ENCODE data around the gene PIK3R6. TPM values are rescaled to one million over a fixed set of nuclear protein-coding genes. Genes with fewer than 3 reads are reported as not detected.
A peak's percentile ranks its signal among the peaks of the same experiment; 100 is the strongest.

Gene PIK3R6
- total and polyA plus RNA-seq, 12 donors = 0.17 to 1.7 (median 0.83) TPM

GRCh38 chr17:8913879-8914278, 46.4 kb upstream of the PIK3R6 start:
- Histone ChIP-seq H3K27me3 (no peaks in the 10 kb centered on the region), H3K36me3 (replicated peaks in 1 of 2) (no peaks in the 10 kb centered on the region), H3K4me1 (replicated peaks in 1 of 2) (no peaks in the 10 kb centered on the region), H3K27ac (no peak overlapping the region), H3K4me3 (no peak overlapping the region), H3K9me3 (replicated peaks in 1 of 3) (no peaks in the 10 kb centered on the region)
- DNase-seq = peak in 1 of 7 donors; percentile 37
- intact Hi-C loops (cut with DNase I) = no loop called here
- no peak for TF ChIP-seq CTCF (IDR thresholded peaks at IDR 0.05)
- no peak for TF ChIP-seq POLR2A (IDR thresholded peaks at IDR 0.05)
- 60 to 79% (median 74%) methylated on average over 1 to 4 of the region's 4 CpGs for WGBS, 4 donors

GRCh38 chr17:8913091-8913490, 45.6 kb upstream of the PIK3R6 start:
- TF ChIP-seq POLR2A (IDR thresholded peaks at IDR 0.05) (no peak), CTCF (IDR thresholded peaks at IDR 0.05) (no peak)
- intact Hi-C loops (cut with DNase I) = no loop called here
- whole genome bisulfite sequencing, 4 donors = 79 to 96% (median 90%) methylated on average over 6 of the region's 6 CpGs
- Histone ChIP-seq H3K27ac (no peak overlapping the region), H3K27me3 (no peaks in the 10 kb centered on the region), H3K4me3 (no peak overlapping the region), H3K36me3 (replicated peaks in 1 of 2) (no peaks in the 10 kb centered on the region), H3K4me1 (replicated peaks in 1 of 2) (no peaks in the 10 kb centered on the region), H3K9me3 (replicated peaks in 1 of 3) (no peaks in the 10 kb centered on the region)
- peak in 1 of 7 donors; percentile 38 for DNase-seq

GRCh38 chr17:8912084-8912981, 44.9 kb upstream of the PIK3R6 start:
- Histone ChIP-seq H3K4me3 (no peak overlapping the region), H3K36me3 (replicated peaks in 1 of 2) (no peaks in the 10 kb centered on the region), H3K4me1 (replicated peaks in 1 of 2) (no peaks in the 10 kb centered on the region), H3K27ac (no peak overlapping the region), H3K9me3 (replicated peaks in 1 of 3) (no peaks in the 10 kb centered on the region), H3K27me3 (no peaks in the 10 kb centered on the region)
- 73 to 79% (median 76%) methylated on average over 12 to 18 of the region's 18 CpGs for WGBS, 4 donors
- peak in 1 of 7 donors; percentile 34 for DNase-seq
- intact Hi-C loops (cut with DNase I) = no loop called here
- TF ChIP-seq CTCF (IDR thresholded peaks at IDR 0.05) (no peak), POLR2A (IDR thresholded peaks at IDR 0.05) (no peak)

- H3K4me3 ChIP-seq = no peak overlapping the region
- intact Hi-C loops (cut with DNase I) = no loop called here
- no peaks in the 10 kb centered on the region for H3K4me1 ChIP-seq (replicated peaks in 1 of 2)
- H3K36me3 ChIP-seq (replicated peaks in 1 of 2) = no peaks in the 10 kb centered on the region
- no peak for TF ChIP-seq CTCF (IDR thresholded peaks at IDR 0.05)
- no peak for TF ChIP-seq POLR2A (IDR thresholded peaks at IDR 0.05)
- peak in 1 of 7 donors; percentile 28 for DNase-seq
- no peaks in the 10 kb centered on the region for H3K9me3 ChIP-seq (replicated peaks in 1 of 3)
- peak overlapping the region in 2 of 5 donors; percentile 21 to 34 for H3K27ac ChIP-seq
- 62 to 79% (median 75%) methylated on average over 5 to 18 of the region's 18 CpGs for WGBS, 4 donors
- H3K27me3 ChIP-seq = no peaks in the 10 kb centered on the region
Measured at GRCh38 chr17:8910969-8911604, 43.6 kb upstream of the PIK3R6 start.
